HG03432 (cell line): ENCODE measurements around the gene DDX24.

Experiments
- ATAC-seq: cut with Tn5 transposase; IDR thresholded peaks from one replicate; pipeline ENCODE4 v1.9.1; 2021; ENCODE audit warnings: mild to moderate bottlenecking, moderate library complexity; ENCODE audit not compliant: unreplicated experiment

DDX24 gene, protein sequence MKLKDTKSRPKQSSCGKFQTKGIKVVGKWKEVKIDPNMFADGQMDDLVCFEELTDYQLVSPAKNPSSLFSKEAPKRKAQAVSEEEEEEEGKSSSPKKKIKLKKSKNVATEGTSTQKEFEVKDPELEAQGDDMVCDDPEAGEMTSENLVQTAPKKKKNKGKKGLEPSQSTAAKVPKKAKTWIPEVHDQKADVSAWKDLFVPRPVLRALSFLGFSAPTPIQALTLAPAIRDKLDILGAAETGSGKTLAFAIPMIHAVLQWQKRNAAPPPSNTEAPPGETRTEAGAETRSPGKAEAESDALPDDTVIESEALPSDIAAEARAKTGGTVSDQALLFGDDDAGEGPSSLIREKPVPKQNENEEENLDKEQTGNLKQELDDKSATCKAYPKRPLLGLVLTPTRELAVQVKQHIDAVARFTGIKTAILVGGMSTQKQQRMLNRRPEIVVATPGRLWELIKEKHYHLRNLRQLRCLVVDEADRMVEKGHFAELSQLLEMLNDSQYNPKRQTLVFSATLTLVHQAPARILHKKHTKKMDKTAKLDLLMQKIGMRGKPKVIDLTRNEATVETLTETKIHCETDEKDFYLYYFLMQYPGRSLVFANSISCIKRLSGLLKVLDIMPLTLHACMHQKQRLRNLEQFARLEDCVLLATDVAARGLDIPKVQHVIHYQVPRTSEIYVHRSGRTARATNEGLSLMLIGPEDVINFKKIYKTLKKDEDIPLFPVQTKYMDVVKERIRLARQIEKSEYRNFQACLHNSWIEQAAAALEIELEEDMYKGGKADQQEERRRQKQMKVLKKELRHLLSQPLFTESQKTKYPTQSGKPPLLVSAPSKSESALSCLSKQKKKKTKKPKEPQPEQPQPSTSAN

GRCh38 chr14:94080621-94081385 lies at the start of gene DDX24, which contains the start of gene IFI27L1:
DDX24 (minus strand) TSS chr14:94081202; CDS start chr14:94079742, 1,460 bp downstream.
IFI27L1 (plus strand) TSS chr14:94081310; CDS start chr14:94096938, 15,628 bp downstream.
- peak; percentile 99 for ATAC-seq

GRCh38 chr14:94129758-94130414 lies 48.9 kb upstream of the DDX24 start:
- peak; percentile 37 for ATAC-seq

- peak; percentile 93 for ATAC-seq
Observed at GRCh38 chr14:94129111-94129757, 48.2 kb upstream of the DDX24 start, which contains the start of gene IFI27L2. IFI27L2 (minus strand) TSS chr14:94129604; CDS start chr14:94129564, 40 bp downstream.

DNA sequence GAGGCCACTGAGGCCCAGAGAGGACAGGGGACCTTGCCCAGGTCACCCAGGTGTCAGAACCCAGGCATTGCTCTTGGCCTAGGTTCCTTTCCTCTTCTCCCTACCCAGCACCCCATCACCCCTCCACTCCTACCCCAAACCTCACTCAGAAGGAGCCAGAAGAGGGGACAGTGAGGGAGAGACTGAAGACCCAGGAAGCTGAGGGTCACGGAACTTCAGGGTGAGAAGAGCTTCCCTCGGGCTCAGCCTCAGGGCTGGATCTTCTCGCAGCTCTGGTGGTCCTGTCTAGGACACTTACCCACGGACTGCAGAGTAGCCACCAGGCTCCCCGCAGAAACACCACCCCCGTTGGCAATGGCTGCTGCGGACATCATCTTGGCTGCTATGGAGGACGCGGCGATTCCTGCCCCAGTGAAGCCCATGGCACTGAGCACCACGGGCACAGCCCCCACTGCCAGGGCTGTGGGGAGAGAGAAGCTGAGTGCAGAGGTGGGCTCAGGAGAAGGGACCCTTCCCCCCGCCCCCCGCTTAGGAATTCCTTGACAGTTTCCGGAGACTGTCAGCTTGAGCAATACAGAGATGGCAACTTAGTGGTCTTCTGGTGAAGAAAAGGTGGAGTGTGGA lies 47.3 kb upstream of the DDX24 start:
- no peak for ATAC-seq

DNA sequence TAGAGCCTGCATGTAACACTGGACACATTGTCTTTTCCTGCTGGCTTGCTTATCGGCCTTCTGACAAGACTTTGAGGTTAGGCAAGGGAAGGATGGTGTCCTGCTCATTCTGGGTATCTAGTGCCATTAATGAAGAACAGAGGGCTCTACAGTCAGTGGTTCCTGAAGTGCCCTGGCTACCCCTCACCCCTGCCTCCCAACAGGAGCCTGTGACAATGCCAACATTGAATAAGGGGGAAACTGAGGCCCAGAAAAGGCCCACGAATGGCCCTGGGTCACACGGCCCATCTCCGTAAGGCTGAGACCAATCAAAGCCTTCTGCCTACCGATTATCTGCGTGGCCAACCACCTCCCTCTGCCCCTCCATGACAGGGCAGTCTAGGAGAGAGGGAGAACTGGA lies 46.3 kb upstream of the DDX24 start:
- no peak for ATAC-seq

DNA sequence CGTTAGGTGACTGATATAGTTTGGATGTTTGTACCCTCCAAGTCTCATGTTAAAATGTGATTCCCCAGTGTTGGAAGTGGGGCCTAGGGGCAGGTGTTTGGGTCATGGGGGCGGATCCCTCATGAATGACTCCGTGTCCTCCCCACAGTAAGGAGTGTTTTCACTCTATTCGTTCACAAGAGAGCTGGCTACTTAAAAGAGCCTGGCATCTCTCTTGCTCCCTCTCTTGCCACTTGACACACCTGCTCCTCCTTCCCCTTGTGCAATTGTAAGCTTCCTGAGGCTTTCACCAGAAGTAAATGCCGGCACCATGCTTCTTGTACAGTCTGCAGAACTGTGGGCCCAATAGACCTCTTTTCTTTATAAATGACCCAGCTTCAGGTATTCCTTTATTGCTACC lies 45.8 kb upstream of the DDX24 start:
- ATAC-seq, result no peak

DNA sequence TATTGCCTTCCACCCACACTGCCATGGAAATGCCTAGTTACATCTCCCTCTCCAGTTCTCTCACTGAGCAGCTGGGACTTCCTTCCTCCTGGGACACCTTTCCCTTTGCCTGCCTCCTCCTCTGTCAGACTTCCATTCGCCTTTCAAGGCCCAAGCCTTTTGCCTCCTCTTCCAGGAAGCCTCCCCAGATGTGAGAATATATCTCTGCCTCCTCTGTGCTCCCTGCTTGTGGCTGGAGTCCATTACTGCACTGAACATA lies 45.3 kb upstream of the DDX24 start:
- no peak for ATAC-seq

DNA sequence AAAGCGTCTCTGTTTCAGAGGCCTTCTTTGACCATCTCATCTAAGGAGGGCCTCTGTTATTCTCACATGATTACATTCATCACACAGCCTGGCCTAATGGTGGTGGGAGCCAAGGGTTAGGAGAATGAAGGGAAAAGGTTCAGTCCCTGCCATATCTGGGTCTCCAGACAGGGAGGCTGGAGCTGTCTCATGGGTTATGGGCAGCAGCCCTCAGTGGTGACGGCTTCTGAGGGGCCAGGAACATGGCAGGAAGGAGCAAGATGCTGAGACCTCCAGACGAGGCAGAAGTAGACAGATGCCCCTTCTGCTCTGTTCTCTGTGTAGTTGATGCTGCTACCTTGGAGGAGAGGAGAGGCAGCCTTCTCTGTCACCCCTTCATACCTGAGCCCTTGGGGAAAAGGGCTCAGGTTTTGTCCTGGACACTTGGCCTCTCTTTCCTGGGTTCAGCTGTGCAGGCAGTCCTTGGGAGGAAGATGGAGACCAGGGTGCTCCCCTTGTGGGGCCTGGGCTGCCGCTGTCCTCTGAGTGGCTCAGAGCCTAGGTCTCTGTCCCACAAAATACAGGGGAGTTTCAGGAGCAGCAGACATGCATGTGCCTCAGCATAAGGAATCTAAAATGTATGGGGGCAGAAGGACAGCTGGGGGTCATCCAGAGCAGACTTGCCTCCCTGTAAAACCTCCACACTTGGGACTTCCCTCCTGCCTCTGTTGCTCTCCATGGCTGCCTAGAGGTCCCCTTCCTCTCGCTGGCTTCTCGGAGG lies 44.8 kb upstream of the DDX24 start:
- ATAC-seq, result no peak

DNA sequence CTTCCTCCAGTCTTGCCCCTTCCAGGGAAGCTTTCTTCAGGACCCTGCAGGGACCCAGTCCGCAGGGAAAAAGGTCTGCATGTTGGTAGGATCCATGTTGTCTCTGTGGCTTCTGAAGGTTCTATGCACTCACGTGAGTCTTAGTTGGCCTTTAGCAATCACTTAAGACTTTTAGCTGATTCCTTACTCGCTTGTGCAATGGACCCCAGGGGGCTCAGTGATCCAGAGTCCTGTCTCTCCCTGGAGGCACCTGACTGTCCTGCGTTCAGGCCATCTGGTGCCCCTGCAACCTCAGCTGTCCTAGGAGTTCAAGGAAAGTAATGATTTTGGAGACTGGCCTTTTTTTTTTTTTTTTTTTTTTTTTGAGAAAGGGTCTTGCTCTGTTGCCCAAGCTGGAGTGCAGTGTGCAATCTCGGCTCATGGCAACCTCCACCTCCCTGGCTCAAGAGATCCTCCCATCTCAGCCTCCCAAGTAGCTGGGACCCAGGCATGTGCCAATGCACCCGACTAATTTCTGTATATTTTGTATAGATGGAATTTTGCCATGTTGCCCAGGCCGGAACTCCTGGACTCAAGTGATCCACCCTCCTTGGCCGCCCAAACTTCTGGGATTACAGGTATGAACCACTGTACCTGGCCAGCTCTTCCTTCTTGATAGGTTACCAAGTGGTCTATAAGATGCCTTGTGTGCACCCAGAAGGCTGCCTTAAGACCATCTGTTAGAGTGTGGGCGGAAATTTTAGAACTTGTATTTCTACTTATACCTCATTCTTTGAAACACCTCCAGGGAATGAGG lies 43.8 kb upstream of the DDX24 start:
- ATAC-seq, result no peak

- ATAC-seq, result no peak
Observed at GRCh38 chr14:94123868-94124267, 42.9 kb upstream of the DDX24 start.

DNA sequence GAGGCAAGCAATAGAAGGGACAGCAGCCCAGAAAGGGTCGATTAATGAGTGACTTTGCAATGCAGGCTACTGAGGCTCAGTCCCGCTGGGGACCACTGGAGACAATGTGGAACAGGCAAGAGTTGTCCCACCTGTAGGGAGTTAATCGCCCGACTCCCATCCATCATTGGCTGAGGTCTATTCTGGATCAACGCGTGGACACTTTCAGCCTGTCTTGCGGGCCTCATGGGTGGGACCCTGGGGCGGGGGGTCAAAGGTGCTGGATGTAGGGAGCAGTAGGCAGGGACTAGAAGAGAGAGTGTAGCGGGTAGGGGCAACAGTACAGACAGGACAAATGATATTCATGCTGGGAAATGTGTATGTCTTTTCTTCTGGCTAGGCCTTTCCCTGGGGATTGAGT lies 42.3 kb upstream of the DDX24 start:
- ATAC-seq, result no peak

DNA sequence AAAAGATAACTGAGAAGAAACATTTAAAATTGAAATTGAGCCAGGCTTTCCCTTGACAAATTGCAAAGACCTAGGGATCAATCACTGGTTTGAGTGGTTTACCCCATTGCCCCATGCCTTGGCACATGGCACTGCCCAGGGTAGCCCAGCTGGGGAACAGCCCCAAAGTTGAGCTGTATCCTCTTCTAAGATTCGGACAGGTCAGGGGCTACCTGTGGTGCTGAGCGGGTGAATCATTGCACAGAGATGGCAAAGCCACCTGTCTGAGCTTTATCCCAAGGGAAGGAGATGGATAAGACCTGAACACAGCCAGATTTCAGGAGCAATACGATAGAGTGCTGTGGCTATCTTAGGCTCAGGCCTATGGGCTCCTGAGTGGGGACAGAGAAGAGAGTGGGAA lies 41.4 kb upstream of the DDX24 start:
- no peak for ATAC-seq

DNA sequence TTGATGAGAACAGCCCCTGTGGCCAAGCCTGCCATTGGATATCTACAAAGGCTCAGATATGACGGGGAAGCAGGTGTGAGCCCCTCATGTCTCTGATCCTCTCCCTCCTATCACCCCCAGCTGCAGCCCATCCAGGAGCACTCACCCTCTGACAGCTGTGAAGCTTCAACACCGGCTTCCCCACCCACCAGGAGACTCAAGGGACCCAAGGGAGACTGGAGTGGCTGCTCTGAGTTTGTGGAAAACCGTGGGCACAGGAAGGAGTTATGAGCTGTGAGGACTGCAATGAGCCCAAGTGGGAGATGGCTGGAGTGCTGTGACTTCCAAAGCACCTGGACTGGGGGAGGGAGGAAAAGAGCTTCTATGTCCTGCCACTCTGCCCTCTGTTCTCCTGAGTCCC lies 40.5 kb upstream of the DDX24 start:
- ATAC-seq, result no peak

DNA sequence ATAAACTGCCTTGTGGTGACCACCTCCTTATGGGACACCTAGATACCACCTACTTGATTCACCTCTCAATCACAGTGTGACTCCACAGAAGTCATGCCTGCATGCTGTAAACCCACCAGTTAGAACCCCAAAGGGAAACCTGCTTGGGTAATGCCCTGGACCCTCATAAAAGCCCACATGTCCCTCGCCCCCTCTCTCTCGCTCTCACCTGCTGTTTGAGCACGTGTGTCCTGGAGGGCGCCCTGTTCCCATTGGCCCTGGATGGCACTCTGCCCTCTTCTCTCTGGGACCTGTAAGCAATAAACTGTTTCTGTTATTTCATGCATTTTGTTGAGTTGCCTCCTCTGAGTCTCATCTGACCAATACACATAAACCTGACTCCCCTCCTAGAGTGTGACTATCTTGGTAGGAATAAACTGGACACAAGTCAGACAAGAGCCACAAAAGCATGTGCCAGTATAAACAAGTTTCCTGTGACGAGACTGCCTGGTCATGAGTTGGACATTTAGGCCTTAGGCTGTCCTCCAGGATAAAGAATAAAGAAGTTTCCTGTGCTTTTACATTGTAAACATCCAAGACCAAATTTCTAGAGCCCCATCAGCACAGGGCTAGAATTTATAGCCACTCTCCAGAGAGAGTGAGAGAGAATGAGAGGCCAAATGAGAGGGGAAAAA lies 39.8 kb upstream of the DDX24 start:
- ATAC-seq, result no peak

DNA sequence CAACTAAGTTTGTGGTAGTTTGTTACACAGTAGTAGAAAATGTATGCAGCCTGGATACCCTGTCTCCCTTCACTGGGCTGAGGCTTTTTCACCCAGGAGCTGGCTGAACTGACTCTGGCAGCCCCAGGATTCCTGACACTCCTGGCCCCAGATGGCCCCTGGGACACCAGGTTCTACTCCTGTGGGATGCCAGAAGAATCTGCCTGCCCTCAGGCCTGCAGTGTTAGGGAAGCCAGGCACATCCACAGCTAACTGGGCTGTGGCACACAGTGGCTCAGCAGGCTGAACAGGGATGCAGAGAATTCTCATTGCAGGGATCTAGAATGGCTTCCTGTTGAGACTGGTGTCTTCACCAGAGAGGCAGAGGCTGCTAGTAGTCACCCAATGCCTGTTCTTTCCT lies 38.1 kb upstream of the DDX24 start:
- ATAC-seq, result no peak

GRCh38 chr14:94117856-94118255 lies 36.9 kb upstream of the DDX24 start:
- ATAC-seq, result no peak

GRCh38 chr14:94116701-94117100 lies 35.7 kb upstream of the DDX24 start:
- ATAC-seq, result no peak

- no peak for ATAC-seq
Observed at GRCh38 chr14:94115631-94116030, 34.6 kb upstream of the DDX24 start.
